Measurements from ENCODE around the gene NAA16. TPM values are rescaled to one million over a fixed set of nuclear protein-coding genes. Genes with fewer than 3 reads are reported as not detected.

NAA16 gene
- total RNA-seq, 1 donor: 8.3 TPM

DNA sequence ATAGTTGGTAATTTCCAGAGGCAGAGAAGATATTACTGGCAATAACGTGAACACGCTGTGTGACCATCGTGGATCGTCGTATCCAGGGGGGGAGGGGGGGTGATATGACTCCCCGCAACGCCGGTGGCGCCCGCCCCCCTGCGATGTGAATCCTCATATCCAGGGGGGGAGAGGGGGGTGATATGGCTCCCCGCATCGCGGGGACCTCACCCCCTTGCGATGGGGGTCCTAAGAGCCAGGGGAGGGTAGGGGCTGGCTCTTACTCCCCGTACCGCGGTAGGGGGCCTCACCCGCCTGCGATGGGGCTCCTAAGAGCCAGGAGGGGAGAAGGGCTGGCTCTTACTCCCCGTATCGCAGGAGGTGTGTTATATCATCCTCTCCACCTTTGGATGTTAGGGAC, 115.0 kb downstream of the NAA16 start:
- H3K4me1 ChIP-seq (ENCODE audit: insufficient read depth, low read length): peaks cover 6% of the 10 kb centered on the region
- H4K20me1 ChIP-seq (ENCODE audit: insufficient read depth, low read length): no peaks in the 10 kb centered on the region
- no peak overlapping the region for H2AFZ ChIP-seq (ENCODE audit: low read length)
- H3K27ac ChIP-seq (ENCODE audit: low read depth, low read length): no peak overlapping the region
- no peak overlapping the region for H3K4me3 ChIP-seq (ENCODE audit: insufficient read depth, low read length)
- H3K27me3 ChIP-seq (ENCODE audit: insufficient read depth, low read length): peaks cover 4% of the 10 kb centered on the region
- no peak for DNase-seq (ENCODE audit: insufficient read length, low spot score, missing footprints)
- no peaks in the 10 kb centered on the region for H3K9me3 ChIP-seq (ENCODE audit: low read depth, low read length)
- TF ChIP-seq, protein P1, sequence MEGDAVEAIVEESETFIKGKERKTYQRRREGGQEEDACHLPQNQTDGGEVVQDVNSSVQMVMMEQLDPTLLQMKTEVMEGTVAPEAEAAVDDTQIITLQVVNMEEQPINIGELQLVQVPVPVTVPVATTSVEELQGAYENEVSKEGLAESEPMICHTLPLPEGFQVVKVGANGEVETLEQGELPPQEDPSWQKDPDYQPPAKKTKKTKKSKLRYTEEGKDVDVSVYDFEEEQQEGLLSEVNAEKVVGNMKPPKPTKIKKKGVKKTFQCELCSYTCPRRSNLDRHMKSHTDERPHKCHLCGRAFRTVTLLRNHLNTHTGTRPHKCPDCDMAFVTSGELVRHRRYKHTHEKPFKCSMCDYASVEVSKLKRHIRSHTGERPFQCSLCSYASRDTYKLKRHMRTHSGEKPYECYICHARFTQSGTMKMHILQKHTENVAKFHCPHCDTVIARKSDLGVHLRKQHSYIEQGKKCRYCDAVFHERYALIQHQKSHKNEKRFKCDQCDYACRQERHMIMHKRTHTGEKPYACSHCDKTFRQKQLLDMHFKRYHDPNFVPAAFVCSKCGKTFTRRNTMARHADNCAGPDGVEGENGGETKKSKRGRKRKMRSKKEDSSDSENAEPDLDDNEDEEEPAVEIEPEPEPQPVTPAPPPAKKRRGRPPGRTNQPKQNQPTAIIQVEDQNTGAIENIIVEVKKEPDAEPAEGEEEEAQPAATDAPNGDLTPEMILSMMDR (IDR thresholded peaks at IDR 0.05; ENCODE audit: extremely low read depth, low read depth, low read length): no peak
- no peaks in the 10 kb centered on the region for H3K79me2 ChIP-seq (ENCODE audit: insufficient read depth, low read length)
- no peaks in the 10 kb centered on the region for H3K36me3 ChIP-seq (ENCODE audit: insufficient read depth, low read length)
- no peak overlapping the region for H3K4me2 ChIP-seq (ENCODE audit: insufficient read depth, low read length)

Small RNA genes within 50 kb of the gene (small RNA-seq; reads per million reads assigned to genes)
- gene RNU6-57P: not detected

Other genes starting within 250 kb of the NAA16 start
- gene WBP4, start 249.8 kb upstream of the NAA16 start, total RNA-seq: 6.8 and 8.7 TPM in 2 replicates
- gene KBTBD6, start 178.5 kb upstream of the NAA16 start, total RNA-seq: 9.0 and 9.1 TPM in 2 replicates
- 5.4 and 5.6 TPM in 2 replicates for gene KBTBD7, start 116.7 kb upstream of the NAA16 start, total RNA-seq
- gene MTRF1, start 47.7 kb upstream of the NAA16 start, total RNA-seq: 6.9 and 13.0 TPM in 2 replicates
- gene RGCC, start 146.3 kb downstream of the NAA16 start, total RNA-seq: 2.2 and 2.9 TPM in 2 replicates